Ovary (tissue), 9 donors: ENCODE measurements around the gene PLCB4. TPM values are rescaled to one million over a fixed set of nuclear protein-coding genes. Genes with fewer than 3 reads are reported as not detected.

Source experiments
- DNase-seq, 5 donors: peaks; one replicate each; pipeline ENCODE4 v3.0.0-alpha.2; 2019 to 2020
- H3K27ac ChIP-seq, 2 donors: fragments of 200-600 bp; one replicate each; pipeline versions ENCODE4 v1.5.1 to v1.8.0; 2019 to 2022
- H3K27me3 ChIP-seq: fragments of 200-600 bp; one replicate; pipeline ENCODE4 v1.8.0; 2022
- H3K36me3 ChIP-seq: fragments of 200-600 bp; sonication (generic); one replicate; pipeline ENCODE4 v1.5.1; 2019
- H3K4me1 ChIP-seq: one replicate; pipeline ENCODE4 v1.8.1; 2013; ENCODE audit warnings: mild to moderate bottlenecking, moderate library complexity; ENCODE audit not compliant: insufficient read depth
- H3K4me3 ChIP-seq: fragments of 200-600 bp; sonication (generic); one replicate; pipeline ENCODE4 v1.5.1; 2017
- H3K9me3 ChIP-seq, 2 donors: fragments of 200-600 bp in 1 of 2; sonication (generic) in 1 of 2; one replicate each; pipeline versions ENCODE4 v1.5.1 to v1.8.1; 2013 to 2019; ENCODE audit warnings: mild to moderate bottlenecking in 1 of 2, moderate library complexity in 1 of 2
- CTCF ChIP-seq, 3 donors: fragments of 450-650 bp in 2 of 3; fragments of 200-600 bp in 1 of 3; IDR thresholded peaks; one replicate each; pipeline versions ENCODE4 v1.5.1 to v1.8.0; 2016 to 2022; ENCODE audit warnings: antibody characterized with exemption in 3 of 3, mild to moderate bottlenecking in 1 of 3
- EP300 ChIP-seq: sonication (generic); formaldehyde crosslinking; IDR thresholded peaks from one replicate; pipeline ENCODE4 v1.6.1; 2017; ENCODE audit warnings: antibody characterized with exemption
- POLR2A ChIP-seq: fragments of 450-650 bp; IDR thresholded peaks from one replicate; pipeline ENCODE4 v1.6.1; 2017; ENCODE audit warnings: antibody characterized with exemption, mild to moderate bottlenecking, moderate library complexity
- WGBS, 3 donors: extraction: QIAGEN DNeasy Blood & Tissue Kit in 1 of 3; methylation state at CpG; one replicate each; pipeline versions ENCODE4 v1.1.5 to v1.1.7; 2013 to 2017; 5-methylcytosine and 5-hydroxymethylcytosine counted together
- intact Hi-C, 4 donors: fragments of 100-400 bp; cut with DNase I; formaldehyde crosslinking; loops; one replicate each; pipeline versions ENCODE4 v1.11.0 to v1.15.1; 2022 to 2023
- polyA plus RNA-seq, 2 donors: library from polyadenylated mRNA; stranded (reverse); fragments of 200-250 nt in 1 of 2; fragments of 350-450 nt in 1 of 2; fragmentation: Illumina TruSeq in 1 of 2; extraction: RNeasy Lipid Tissue Mini Kit (QIAGEN cat#74804) in 1 of 2; gene quantifications; one replicate each; pipeline ENCODE4 v1.2.3, GENCODE V29; 2013 to 2014
- total RNA-seq, 7 donors: library from RNA; depleted of rRNA in 2 of 7; stranded (reverse); fragments of >200 nt in 2 of 7; fragmentation: NEBNext Ultra II Directional in 3 of 7; extraction: Animal tissue kit (Norgen Biotek cat#: 25700) in 3 of 7; gene quantifications; one replicate each; pipeline versions ENCODE4 v1.1.0 to v1.2.4, GENCODE V29; 2016 to 2023
- donor health status: DM: no; HTN: no; CAD: no; lungs with moderate emphysema.
- donor health status: DM: no; HTN: no; CAD: no.
- donor health status: Bipolar disorder and iron deficiency.
- donor health status: DM: yes; HTN: yes; CAD: no.
- donor health status: DM: no; HTN: no; CAD: no.
- donor health status: DM: yes; HTN: yes; CAD: no.

The PLCB4 gene
- total and polyA plus RNA-seq, 9 donors: 2.8 to 11.8 (median 5.6) TPM

GRCh38 chr20:9413001-9413400 is 344.1 kb downstream of the PLCB4 start:
- Histone ChIP-seq H3K36me3 (no peaks in the 10 kb centered on the region), H3K9me3 (no peaks in the 10 kb centered on the region), H3K27me3 (no peaks in the 10 kb centered on the region), H3K27ac (no peak overlapping the region), H3K4me3 (no peak overlapping the region), H3K4me1 (no peaks in the 10 kb centered on the region)
- intact Hi-C loops: loop anchor here in 1 of 4 donors (5.0 kb wide), 1 partner anchor 199 kb away; no protein-coding TSS in a partner anchor
- DNase-seq: no peak
- WGBS, 3 donors: 94 to 96% (median 95%) methylated on average over 10 of the region's 10 CpGs
- TF ChIP-seq CTCF (IDR thresholded peaks at IDR 0.05) (no peak), POLR2A (no peak), EP300 (no peak)

GRCh38 chr20:9415426-9415825 is 346.5 kb downstream of the PLCB4 start:
- H3K4me3 ChIP-seq: no peak overlapping the region
- intact Hi-C loops: no loop called here
- TF ChIP-seq POLR2A (no peak), CTCF (IDR thresholded peaks at IDR 0.05) (no peak), EP300 (no peak)
- no peaks in the 10 kb centered on the region for H3K9me3 ChIP-seq
- H3K27me3 ChIP-seq: no peaks in the 10 kb centered on the region
- H3K4me1 ChIP-seq: no peaks in the 10 kb centered on the region
- DNase-seq: no peak
- no peaks in the 10 kb centered on the region for H3K36me3 ChIP-seq
- WGBS, 3 donors: 92 to 99% (median 96%) methylated on average over 2 of the region's 2 CpGs
- H3K27ac ChIP-seq: no peak overlapping the region

- no peak for TF ChIP-seq CTCF (IDR thresholded peaks at IDR 0.05)
- no peak for TF ChIP-seq EP300
- TF ChIP-seq POLR2A: no peak
- Histone ChIP-seq H3K4me1 (no peaks in the 10 kb centered on the region), H3K4me3 (no peak overlapping the region), H3K27ac (no peak overlapping the region), H3K9me3 (no peaks in the 10 kb centered on the region), H3K27me3 (no peaks in the 10 kb centered on the region), H3K36me3 (no peaks in the 10 kb centered on the region)
- intact Hi-C loops: no loop called here
- 87 to 93% (median 90%) methylated on average over 3 of the region's 3 CpGs for WGBS, 3 donors
- DNase-seq: no peak
Measured at GRCh38 chr20:9416421-9416820, 347.5 kb downstream of the PLCB4 start.

- H3K36me3 ChIP-seq: no peaks in the 10 kb centered on the region
- TF ChIP-seq CTCF (IDR thresholded peaks at IDR 0.05) (no peak), EP300 (no peak), POLR2A (no peak)
- no peaks in the 10 kb centered on the region for H3K27me3 ChIP-seq
- H3K9me3 ChIP-seq: no peaks in the 10 kb centered on the region
- no peak for DNase-seq
- no peak overlapping the region for H3K27ac ChIP-seq
- intact Hi-C loops: no loop called here
- H3K4me3 ChIP-seq: no peak overlapping the region
- no peaks in the 10 kb centered on the region for H3K4me1 ChIP-seq
Measured at GRCh38 chr20:9417665-9418064, 348.8 kb downstream of the PLCB4 start.
